Fibroblast of the conjunctiva (primary cell): ENCODE measurements around the gene FOXF2.

Experiments
- DNase-seq: peaks from one replicate; pipeline ENCODE4 v3.0.0-alpha.2; 2010; ENCODE audit warnings: low read depth

The FOXF2 gene

DNA sequence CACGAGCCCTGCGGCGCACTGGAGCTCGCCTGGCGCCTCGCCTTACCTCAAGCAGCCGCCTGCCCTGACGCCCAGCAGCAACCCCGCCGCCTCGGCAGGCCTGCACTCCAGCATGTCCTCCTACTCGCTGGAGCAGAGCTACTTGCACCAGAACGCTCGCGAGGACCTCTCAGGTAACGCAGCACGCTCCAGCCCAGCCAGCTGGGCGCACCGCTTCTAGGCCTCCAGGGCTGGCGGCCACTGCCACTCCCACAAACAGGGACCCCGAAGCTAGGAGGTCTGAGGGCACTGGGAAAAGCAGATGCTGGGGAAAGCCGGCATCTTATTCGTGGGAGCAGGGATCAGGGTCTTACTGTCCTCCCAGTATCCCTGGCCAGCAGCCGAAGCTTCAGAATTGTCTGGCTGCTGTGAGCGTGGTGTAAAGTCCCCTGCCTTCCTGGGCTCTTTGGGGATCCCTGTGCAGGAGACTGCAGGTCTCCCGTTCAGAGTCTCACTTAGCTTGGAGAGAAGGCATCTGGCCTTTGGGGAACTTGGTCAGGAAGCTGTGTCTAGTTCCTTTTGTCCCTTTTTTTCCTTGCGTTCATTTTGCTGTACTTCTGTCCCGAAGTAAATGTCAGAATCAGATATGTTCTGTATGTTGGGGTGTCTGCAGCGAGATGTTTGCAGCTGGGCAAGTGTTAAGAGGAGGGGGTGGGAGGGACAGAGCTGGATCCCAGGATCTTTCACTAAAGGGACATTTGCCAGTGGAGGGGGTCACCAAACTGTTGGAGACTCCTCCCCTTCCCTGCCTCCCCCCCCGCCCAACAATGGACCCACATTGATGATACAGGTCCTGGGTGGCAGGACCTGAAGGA lies 1.8 kb downstream of the FOXF2 start:
- no peak for DNase-seq

DNA sequence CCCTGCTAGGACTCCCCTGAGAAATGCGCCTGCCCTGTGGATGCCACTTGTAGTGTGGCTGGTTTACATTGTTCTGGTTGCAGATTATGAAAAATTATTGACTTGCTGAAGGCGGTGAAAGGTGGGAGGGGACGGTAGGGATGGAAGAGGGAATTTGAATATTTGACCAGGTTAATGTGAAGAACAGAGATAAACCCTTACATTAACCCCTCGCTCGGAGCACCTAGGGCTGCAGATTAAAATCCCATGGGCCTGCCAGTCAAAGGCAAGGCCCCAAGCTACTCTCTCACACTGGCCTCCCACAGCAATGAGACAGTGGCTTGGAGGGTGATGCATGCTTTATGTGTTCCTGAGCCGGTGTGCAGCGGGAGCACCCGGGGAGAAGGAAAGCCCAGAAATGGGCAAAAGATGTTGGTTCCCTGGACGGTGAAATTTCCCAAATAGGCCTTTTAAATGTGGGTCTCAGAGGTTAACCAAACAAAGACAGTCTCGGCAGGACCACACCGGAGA lies 2.5 kb downstream of the FOXF2 start:
- no peak for DNase-seq

DNA sequence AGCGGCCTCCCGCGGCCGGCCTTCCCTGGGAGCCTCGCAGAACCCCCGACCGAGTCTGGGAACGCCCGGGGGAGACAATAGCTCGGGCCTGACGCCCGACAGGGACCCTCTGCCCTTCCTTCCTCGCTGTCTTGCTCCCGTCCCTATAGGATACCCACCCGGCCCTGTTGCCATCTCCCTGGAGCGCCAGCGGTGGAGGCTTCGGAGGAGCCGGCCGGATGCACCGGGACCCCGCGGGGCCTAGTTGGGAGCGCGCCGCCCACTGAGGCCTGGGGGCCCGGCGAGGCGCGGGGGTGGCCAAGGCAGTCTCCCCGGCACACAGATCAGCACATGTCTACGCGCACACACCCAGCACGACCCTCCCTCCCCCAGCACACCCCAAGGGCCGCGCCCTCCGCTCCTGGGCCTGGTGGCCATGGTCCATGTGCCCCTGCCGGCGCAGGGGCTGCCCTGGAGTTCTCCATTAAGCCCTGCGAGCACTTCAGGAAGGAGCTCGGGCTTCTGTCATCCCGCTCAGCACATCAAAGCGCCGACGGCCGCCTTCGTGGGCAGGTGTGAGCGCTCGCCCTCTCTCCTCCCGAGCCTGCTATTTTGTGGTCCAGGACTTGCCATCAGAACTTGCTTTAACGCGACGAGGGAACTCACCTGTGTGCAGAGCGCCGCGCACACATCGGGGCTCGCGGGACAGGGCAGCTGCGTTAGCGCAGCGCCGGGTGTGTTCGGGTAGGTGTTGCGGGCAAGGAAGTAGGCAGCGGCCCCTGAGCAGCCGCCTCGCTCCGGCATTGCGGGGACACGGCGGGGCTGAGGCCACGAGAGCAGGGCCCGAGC lies 3.7 kb downstream of the FOXF2 start:
- DNase-seq: no peak

DNA sequence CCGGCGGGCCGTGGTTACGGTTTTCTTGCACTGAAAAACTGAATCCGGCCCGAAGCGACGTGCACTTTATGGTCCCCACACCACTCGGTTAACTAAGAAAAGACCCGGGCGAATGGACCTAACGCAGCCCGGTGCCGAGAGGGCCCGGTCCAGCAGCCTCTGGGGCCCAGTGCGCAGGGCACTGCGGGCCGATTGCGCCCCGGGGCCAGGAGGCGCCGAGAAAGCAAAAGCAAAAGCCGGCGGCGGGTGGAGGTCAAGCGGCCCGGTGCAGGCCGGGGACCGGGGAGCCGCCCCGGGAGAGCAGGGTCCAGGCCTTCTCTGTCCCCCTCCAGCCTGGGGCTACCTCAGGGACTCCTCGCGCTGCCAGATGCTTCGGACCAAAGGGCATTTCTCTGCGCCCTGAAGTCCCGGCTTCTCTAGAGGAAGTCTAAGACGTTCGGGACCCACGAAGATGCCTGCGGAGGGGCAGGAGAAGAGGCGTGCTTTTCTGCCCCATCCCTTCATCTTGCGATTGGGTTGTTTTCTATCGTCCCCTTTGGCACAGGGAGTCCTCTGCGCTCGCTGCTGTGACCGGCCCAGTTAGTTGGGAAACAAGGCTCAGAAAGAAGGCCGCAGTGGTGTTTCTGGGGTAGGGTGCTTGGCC lies 4.4 kb downstream of the FOXF2 start:
- DNase-seq: no peak

DNA sequence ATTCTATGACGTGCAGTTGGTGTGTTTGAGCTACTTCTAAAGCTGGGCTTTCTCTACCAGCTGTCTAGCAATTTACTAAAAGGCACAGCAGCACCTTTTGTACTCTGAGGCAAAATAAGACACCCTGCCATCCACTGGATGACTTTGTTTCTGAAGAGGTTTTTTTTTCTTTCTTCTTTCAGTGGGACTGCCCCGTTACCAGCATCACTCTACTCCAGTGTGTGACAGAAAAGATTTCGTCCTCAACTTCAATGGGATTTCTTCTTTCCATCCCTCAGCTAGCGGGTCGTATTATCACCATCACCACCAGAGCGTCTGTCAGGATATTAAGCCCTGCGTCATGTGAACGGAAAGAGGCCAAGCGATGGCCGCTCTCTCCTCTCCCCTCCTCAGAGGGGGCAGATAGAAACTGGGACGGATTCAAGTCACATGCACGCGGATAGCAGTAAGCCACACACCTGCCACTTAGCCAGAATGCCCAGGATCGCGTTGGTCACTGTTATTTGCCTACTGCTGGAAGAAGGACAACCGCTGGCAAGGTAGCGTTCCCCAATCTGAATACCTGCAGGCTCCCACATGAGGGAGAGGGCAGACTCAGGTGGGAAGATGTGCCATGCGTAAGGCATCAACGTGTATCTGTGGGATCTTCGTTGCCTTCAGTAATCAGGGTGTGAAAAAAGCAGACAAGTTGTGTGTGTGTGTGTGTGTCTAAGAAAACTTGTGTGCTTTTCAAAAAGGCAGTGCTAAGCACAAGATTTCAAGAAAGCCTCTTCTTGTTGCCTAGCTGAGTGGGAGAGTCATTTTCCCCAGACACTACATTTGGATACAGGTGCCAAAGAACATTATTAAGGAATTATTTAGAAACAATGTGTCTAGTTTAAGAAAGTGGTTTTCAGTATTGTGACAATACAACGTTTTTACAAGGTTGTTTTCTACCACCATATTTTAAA lies 5.4 kb downstream of the FOXF2 start:
- DNase-seq: no peak

DNA sequence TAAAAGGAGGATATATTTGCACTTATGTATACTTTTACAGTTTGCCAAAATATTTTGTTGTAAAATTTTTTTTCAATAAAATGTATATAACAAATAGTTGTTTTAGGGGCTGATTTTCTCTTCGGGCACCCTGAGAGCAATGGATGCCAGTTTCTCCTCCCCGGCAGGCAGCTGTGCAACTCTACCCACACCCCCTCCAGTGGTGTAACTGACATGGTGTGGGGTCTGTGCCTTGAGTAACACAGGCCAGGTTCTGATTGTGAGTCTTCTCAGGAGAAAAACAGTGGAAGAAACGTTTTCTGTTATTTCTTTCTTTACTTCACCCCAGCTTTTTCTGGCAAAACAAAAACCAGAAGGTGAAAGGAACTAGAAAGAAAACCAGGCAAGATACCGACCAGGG lies 6.1 kb downstream of the FOXF2 start:
- no peak for DNase-seq

DNA sequence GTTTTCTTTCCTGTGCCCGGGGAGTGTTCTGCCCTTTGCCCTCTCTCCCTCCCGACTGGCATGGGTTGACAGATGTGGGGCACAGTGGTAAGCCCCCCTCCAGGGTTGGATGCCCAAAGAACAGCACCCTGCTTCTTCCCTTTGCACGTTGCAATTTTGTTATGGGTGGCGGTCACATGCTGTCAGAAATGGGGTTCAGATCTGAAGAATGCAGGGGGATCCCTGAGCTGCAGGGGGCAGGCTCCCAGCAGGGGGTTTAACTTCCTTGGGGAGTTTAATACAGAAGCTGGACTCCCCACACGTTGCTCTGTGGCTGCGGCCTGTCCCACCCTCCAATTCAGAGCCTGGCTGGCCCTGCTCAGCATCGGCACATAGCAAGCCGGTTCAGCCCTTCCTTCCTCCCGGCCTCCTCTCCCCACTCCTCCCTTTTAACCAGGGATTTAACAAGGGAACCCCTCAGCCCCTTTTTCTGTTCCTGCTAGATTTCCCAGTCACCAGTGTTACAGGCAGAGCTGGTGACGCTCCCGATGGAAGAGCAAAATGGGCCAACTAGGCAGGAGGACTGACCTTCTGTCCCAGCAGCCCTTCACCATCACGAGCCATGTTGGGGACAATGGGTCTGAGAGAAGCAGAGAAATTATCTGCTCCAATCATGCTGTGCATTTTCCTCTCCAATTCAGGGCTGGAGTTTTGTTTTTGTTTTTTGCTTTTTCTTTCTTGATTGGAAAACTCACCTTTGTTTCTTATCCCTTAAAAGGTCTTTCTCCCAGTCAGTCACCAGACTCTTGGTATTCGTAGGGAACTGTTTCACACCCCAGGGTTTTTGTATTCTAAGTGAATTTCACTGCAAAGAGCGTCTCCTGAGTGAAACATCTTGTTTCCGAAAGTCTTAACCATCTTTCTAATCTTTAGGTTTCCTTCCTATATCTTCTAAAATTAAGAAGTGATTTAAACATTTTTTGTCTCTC lies 6.8 kb downstream of the FOXF2 start:
- DNase-seq: no peak

DNA sequence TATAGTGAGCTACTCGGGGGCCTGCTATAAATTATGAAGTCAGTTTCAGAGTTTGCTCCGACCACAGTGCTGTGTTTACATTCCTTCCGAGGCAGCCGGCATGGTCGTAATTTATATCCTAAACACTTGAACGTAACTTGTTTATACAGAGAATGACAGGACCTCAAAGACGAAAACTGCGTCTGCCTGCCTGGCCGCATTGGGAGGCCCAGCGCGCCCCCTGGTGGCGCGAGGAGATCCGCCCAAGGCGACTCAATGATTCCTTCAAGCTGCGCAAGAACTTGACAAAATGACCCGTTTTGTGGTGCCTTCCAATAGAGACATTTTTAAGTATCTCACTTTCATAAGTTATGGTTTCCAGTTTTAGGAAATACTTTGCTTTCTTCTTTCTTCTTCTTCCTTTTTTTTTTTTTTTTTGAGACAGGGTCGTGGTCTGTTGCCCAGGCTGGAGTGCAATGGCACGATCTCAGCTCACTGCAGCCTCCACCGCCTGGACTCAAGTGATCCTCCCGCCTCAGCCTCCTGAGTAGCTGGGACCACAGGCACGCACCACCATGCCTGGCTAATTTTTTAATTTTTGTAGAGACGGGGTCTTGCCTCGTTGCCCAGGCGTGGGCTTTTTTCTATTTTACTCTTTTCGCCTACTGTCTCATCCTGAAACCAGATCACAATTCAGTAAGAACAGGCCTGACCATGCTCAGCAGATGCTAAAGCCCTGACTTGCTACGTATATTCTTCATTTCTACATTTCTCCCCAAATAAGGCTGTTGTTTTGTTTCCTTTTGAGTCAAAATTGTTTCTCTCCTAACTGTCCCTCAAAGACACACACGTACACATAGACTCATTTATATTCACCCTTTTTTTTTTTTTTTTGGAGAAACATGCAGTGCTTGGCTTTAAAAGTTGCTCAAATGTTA lies 7.8 kb downstream of the FOXF2 start:
- DNase-seq: peak; percentile 83

DNA sequence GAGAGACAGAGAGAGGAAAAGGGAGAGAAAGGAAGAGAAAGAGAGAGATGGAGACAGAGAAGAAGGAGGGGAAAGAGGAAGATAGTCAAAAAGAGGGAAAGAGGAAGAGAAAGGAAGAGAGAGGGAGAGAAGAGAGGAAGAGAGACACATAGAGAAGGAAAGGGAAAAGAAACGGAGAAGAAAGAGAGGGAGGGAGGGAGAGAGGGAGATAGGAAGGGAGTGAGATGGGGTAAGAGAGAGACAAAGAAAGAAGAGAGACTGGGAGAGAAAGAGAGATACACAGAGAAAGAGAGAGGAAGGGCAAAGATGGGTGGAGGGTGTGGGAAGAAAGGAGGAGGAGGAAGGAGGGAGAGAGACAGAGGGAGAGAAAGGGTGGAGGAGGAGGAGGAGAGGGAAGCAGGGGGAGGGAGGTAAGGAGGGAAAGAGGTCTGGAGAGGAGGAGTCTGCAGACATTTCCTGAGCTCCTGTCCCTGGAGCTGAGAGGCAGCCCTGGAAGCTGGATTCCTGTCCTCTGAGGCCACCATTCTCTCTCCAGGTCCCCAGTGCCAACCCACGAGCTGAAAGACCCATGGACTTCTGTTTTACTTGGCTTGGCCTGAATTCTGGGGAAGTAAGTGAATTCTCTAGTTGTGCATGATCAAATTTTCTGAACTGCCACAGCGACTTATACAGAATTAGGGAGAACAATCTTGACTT lies 9.9 kb downstream of the FOXF2 start:
- DNase-seq: no peak

DNA sequence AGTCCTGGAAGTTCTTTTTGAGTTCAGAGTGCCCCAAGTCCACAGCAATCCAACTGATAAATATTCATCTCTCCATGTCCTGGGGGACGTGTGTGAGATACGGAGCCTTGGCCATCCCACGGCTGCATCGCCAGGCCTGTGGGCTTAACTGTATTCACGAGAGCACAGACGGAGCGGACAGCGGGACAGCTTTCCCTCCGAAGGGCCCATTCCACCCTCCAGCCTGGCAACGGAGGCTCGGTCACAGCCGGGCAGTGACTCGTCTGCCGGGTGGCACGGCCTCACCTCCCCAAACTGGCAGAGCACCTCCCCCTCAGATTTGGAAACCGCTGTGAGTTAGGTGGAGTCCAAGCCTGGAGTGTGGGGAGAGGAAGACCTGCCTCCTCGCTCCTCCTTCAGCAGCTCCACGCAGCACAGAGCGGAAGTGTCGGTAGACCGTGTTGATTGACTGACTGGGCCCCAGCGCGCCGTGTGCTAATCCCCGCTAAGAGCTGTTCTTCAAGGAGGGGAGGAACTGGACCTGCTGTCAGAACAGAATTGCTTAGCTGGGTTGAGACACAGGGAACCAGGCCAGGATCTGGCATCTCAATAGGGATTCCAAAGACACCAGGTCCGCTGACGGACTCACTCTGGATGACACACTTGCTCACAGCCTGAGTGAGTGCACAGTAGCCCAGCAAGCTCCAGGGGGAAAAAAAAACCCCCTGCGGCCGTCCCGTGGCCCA lies 10.9 kb downstream of the FOXF2 start:
- DNase-seq: no peak

DNA sequence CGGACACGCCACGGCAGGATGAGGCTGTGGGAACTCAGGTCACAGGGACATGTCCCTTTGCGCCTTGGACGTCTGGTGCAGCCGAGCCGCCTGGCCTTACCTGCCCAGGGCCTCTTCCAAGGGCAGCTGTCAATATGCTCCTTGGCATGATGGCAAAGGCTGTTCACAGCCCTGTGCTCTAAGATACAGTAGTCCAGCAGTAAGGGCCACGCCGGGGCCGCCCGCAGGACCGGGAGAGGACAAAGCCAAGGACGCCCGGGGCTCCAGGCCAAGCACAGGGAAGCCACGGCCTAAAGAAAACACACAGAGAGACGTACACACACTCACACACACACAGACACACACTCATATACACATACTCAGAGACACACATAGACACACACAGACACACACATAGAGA lies 13.0 kb downstream of the FOXF2 start:
- DNase-seq: no peak

DNA sequence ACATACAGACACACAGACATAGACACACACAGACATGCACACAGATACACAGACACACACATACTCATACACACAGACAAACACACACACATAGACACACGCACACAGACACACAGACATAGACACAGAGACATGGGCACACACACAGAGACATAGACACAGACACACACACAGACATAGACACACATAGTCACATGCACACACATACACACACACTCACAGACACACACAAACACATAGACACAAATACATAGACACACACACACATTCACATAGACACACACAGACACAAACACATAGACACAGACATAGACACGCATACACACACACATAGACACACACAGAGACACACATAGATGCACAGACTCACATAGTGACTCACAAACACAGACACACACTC lies 13.5 kb downstream of the FOXF2 start:
- DNase-seq: no peak

DNA sequence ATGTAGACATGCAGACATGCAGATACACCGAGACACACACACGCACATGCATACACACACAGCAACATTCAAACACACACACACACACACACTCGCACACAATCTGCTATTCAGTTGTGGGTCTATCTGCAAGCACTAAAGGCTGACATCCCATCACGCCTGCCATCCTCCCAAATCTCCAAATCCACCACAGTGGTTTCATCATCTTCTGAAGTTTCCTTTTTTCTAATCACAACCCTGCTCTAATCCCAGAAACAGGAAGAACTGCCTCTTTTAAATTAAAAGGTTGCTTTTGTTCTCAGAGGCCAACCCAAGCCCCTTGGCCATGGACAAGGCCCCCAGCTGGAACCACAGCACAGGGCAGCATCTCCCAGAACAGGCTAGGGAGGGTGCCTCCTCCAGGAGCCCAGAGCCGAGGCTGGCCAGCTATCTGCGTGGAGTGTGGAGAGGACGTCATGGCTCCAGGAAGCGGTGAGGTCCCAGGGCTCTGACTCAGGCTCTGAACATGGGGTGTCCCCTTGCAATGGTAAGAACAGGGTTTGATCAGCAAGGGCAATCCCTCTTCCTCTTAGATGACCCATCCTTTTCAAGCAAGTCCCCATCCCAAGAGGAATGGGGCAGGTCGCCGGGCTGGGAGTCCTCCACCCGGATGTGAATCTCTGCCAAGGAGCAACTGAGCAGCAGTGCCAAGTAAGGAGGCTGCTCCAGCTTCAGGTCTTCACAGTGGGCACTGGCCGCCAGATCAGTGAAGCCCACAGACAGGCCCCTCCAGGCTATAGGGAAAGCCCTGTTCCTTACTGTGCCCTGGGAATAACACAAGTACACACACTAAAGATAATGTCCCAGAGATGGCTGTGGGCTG lies 14.7 kb downstream of the FOXF2 start:
- DNase-seq: no peak

DNA sequence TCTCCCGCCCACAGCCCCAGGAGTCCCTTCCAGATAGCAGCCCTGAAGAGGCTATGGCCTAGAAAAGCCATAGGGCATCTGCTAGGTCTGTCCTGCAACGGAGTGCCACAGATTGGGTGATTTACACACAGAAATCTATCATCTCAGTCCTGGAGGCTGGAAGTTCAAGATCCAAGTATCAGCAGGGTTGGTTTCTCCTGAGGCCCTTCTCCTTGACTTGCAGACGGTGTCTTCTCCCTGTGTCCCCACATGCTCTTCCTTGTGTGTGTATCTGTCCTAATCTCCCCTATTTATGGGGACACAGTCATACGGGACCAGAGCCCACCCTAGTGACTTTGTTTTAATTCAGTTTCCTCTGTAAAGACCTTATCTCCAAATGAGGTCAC lies 15.3 kb downstream of the FOXF2 start:
- DNase-seq: no peak

DNA sequence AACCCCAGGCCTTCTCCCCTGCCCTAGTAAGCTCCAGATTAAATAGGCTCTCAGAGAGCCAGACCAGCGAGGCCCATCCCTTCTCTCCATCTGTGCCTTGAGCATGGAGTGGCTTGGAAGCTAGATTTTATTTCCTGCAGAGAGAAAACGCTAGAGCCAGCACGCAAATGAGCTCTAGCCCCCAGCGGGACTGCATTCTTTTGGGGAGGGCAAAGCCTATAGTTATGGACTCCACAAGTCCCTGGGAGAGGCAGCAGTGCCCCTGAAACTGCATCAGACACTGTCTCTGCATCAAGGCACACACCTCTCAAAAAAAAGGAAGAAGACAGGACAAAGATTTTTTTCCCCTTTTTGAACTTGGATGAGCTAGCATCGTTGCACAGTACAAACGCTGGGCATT lies 15.8 kb downstream of the FOXF2 start:
- DNase-seq: no peak

DNA sequence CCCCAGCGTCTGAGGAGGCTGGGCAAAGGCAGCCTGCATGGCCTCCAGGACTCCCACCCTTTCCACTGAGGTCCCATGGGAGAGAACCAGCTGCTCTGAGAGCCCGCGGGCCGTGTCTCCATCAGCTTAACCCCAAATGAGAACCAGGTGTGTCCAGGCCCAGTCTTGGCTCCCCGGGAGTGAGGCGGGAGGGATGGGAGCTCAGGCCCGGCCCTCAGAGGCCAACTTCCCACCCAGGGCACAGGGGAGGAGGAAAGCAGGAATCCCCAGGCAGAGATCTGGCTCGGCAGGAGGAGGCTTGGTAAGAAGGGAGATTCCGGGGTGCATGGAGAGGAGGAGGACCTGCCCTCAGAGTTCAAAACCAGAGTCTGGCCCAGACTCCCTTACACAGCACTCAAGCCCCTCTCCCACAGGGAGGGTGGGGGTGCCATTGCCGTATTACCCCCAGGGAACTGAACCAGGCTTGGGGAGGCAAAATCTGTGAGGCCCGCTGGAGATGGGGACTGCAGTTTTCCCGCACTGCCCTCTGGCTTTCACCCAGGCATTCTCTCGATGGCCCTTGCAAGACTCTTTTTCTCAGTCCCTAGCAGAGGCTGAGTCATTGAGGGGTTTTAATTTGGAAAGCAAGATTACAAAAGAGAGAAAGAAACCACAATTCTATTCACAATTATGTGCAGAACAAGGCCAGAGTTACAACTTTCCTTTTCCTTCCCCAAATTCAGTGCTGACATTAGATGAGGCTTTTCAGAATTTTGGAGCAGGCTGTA lies 17.1 kb downstream of the FOXF2 start:
- DNase-seq: peak; percentile 53
